Frontal cortex (tissue), 4 donors: ENCODE data around the gene CARMIL3. TPM values are rescaled to one million over a fixed set of nuclear protein-coding genes. Genes with fewer than 3 reads are reported as not detected.
A peak's percentile ranks its signal among the peaks of the same experiment; 100 is the strongest.
"Not testable (repeated sequence)": the region's sequence is repeated elsewhere in the genome, so short reads cannot be mapped to it uniquely, and the experiment has no call there.

ENCODE experiments used
- DNase-seq, 2 donors: peaks; one replicate each; pipeline ENCODE4 v3.0.0; 2012; ENCODE audit warnings: low spot score in 2 of 2
- FAIRE-seq: peaks from 2 replicates; lab custom pipeline; 2012; peaks lifted over from hg19 to GRCh38; lab: Jason Lieb, UNC
- total RNA-seq: library from RNA; depleted of rRNA; stranded (reverse); fragments of >200 nt; gene quantifications from one replicate; pipeline ENCODE4 v1.2.3, GENCODE V29; 2014
- donor health status: control.
- donor health status: control.
- donor health status: control.

CARMIL3 gene
- 18.8 TPM for total RNA-seq

GRCh38 chr14:24051789-24052655 lies at the start of gene CARMIL3:
Gene CARMIL3 (plus strand): TSS chr14:24052009. CDS start chr14:24052154, 145 bp downstream.
- FAIRE-seq (no peak), DNase-seq (peak; percentile 90 to 93)

GRCh38 chr14:24006471-24006816 lies 45.4 kb upstream of the CARMIL3 start:
- not testable (repeated sequence) for FAIRE-seq, DNase-seq

DNA sequence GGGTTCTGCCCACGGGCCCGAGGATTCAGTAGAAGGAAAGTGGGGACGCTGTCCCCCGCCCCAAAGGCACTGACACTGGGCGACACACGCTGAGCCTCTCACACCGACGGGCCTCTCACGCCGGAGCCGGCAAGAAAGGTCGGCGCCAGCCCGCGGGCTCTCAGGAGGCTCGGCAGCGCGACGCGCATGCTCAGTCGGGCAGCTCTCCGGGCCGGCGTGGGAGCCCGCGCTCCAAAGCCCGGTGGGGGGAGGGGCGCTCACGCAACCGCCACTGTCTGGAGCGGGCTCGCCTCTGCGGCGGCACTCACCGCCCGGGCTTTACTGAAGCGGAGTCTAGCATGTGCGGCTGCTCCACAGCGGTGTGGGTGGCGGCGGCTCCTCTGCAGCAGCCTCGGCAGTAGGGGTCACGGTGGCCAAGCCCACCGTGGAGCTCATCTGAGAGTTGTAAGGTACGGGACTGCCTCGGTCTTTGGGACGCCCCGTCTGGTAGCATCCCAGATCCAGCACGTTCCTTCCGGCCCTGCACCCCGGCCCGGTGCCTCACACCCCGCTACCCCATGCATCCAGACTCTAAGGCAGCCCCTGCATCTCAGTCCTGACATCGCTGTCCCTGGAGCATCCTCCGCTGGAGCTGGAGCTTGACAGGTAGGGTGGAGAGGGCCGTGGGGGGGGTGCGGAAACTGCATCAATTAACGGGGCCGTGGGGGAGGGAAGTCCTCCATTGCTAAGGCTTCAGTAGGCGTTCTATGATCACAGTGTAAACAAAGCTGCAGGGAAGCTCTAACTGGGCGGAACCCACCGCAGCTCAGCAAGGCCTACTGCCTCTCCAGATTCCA lies 44.8 kb upstream of the CARMIL3 start:
- not testable (repeated sequence) for DNase-seq, FAIRE-seq

GRCh38 chr14:24011051-24011450 lies 40.8 kb upstream of the CARMIL3 start:
- FAIRE-seq (no peak), DNase-seq (no peak)

- FAIRE-seq, DNase-seq: not testable (repeated sequence)
These were observed 39.0 kb upstream of the CARMIL3 start for GRCh38 chr14:24012726-24013273.

DNA sequence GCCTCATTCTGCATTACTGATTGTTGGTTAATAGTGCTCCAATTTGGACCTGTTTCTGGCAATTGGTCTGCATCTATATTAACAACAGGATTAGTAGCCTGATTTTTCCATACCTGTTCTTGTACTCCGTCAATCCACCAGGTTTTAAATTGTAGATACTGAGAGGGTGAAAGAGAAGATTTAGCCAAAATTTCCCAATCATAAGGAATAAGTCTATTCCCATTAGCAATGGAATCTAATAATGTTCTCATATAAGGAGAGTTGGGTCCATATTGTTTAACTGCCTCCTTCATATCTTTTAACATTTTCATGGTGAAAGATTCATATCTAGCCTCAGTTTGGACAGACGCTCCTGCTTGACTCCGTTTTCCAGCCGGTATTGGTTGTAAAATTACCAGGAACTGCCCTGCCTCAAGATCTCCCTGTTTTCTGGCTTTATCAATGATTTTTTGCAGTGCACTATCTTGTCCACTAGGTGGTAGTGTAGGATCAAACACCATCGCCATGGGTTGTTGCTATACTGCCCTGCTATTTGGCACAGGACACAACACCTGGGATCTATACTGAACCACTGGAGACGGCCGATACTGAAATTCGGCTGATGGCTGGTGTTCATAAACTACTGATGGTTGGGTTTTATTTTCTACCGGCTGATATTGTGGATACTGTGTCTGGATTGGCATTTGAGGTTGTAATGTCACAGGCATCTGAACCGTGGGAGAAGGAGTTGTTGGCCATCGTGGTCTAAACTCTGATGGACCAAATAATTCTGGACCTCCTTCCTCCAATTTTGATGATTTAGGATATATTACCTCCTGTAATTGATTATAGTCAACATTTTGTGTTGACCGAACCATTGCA lies 37.9 kb upstream of the CARMIL3 start:
- peak; percentile 56 to 61 for DNase-seq
- no peak for FAIRE-seq

- not testable (repeated sequence) for DNase-seq, FAIRE-seq
These were observed 36.1 kb upstream of the CARMIL3 start for GRCh38 chr14:24015745-24016144.

DNA sequence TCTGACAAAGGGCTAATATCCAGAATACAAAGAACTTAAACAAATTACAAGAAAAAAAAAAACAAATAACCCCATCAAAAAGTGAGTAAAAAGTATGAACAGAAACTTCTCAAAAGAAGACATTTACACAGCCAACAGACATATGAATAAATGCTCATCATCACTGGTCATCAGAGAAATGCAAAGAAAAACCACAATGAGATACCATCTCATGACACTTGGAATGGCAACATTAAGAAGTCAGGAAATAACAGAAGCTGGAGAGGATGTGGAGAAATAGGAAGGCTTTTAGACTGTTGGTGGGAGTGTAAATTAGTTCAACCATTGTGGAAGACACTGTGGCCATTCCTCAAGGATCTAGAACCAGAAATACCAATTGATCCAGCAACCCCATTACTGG lies 32.8 kb upstream of the CARMIL3 start:
- DNase-seq, FAIRE-seq: not testable (repeated sequence)

DNA sequence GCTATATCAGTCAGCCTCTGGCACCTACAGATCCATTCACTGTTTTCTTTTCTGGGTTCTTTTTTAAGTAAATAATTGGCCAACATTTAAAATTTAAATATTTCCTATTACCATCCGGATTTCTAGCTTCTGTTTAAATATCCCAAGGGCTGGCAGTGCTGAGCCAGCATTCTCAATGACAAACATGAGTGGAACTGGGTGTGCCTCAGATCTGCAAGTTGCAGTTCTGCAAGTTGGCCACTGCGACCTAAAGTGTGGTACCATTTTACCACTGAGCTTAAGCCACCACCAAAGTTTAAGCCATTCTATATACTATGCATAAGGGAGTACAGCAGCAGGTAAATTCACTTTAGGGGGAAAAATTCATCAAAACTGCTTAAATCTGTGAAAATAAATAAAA lies 31.9 kb upstream of the CARMIL3 start:
- FAIRE-seq, DNase-seq: not testable (repeated sequence)

- FAIRE-seq, DNase-seq: not testable (repeated sequence)
These were observed 31.3 kb upstream of the CARMIL3 start for GRCh38 chr14:24020520-24020919.

DNA sequence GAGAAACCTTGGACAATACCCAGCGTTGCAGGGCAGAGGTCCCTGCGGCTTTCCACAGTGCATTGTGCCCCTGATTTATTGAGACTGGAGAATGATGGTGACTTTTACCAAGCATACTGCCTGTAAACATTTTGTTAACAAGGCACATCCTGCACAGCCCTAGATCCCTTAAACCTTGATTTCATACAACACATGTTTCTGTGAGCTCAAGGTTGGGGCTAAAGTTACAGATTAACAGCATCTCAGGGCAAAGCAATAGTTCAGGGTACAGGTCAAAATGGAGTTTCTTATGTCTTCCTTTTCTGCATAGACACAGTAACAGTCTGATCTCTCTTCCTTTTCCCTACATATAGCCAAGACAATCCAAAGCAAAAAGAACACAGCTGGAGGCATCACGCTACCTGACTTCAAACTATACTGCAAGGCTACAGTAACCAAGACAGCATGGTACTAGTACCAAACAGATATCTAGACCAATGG lies 26.8 kb upstream of the CARMIL3 start:
- not testable (repeated sequence) for FAIRE-seq

GRCh38 chr14:24029687-24030086 lies 22.1 kb upstream of the CARMIL3 start:
- DNase-seq, FAIRE-seq: not testable (repeated sequence)

More for the DNA sequence above, 26.8 kb upstream of the CARMIL3 start:
- DNase-seq: not testable (repeated sequence)

DNA sequence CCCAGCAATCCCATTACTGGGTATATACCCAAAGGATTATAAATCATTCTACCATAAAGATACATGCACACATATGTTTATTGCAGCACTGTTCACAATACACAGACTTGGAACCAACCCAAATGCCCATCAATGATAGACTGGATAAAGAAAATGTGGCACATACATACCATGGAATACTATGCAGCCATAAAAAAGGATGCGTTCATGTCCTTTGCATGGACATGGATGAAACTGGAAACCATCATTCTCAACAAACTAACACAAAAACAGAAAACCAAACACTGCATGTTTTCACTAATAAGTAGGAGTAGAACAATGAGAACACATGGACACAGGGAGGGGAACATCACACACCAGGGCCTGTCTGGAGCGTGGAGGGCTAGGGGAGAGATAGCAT lies 20.5 kb upstream of the CARMIL3 start:
- DNase-seq, FAIRE-seq: not testable (repeated sequence)

GRCh38 chr14:24032727-24033418 lies 18.9 kb upstream of the CARMIL3 start:
- no peak for FAIRE-seq

DNA sequence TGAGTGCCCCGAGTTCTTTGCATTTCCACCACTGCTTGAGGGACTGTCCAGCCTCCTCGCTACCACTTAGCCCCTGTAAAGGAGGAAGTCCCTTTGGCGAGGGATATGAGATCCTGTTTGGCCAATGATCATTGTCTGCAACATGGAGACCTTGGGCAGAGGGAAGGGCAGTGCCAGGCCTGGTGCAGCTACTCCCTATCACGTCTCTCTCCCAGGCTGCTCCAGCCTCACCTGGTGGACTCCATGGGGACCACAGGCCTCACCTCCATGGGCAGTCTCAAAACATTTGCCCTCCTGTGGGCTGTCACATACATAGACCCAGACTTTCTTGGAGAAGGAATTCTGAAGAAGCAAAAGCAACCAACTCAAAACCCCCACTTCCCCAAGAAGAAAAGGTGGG lies 16.0 kb upstream of the CARMIL3 start:
- DNase-seq, FAIRE-seq: not testable (repeated sequence)

More at GRCh38 chr14:24032727-24033418, 18.9 kb upstream of the CARMIL3 start:
- no peak for DNase-seq

- FAIRE-seq: no peak
- DNase-seq: peak; percentile 61 to 69
These were observed 15.4 kb upstream of the CARMIL3 start for GRCh38 chr14:24036169-24036962.

DNA sequence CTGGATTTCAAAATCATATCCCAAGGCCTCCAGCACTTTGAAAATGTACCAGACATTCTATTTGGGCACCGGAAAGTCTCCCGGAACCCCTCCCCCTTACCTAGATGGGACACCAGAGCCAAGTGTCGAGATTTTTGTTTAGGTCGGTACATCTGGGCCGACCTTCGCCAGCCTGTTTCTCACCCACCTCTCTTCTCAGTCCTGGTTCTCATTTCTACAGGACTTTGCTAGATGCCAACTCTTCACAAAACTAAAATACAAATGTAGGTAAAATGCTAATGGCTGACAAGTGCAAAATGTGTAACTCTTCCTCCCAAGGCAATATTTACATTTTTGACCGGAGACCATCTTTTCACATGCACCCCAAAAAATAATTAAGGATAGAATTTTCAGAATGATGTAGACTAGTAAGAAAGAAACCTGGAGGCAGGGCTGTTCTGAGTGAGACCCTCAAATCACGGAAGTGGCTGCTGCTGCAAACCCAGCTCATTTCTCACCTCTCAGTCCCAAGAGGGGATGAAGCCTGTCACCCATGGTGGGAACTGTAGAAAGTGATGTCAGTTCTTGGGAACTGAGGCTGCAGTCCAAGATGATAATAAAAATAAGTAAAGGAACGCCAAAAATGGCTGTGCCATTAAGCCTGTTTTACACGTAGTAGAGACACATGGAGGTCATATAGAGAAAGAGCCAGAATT lies 14.7 kb upstream of the CARMIL3 start:
- not testable (repeated sequence) for FAIRE-seq, DNase-seq
